ENCODE measurements around the gene ITGB8. TPM values are rescaled to one million over a fixed set of nuclear protein-coding genes. Genes with fewer than 3 reads are reported as not detected.

The ITGB8 gene
- total RNA-seq, 1 donor from 2014 or later: 19.0 TPM

DNA sequence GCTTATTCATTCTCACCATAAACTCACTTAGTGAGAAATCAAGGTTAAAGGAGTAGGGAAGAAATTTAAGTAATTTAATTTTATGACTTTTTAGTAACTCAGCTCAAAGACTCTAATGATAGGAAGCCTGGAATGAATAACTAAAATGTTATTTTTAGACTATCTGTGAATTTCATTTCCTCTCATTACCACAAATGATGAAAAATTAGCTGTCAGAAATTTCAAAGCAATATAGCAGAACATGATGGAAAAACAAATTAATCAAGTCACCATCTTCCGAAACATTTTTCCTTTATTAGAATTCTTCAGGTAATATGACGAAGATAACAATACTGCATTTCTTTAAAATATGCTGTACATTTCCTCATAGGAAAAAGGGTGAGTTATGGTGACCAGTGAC is 2.7 kb upstream of the ITGB8 start:
- Mint-ChIP-seq H3K27ac (ENCODE audit: unreplicated experiment) (no peak overlapping the region), H3K4me3 (ENCODE audit: unreplicated experiment) (no peak overlapping the region), H3K4me1 (ENCODE audit: low read depth, unreplicated experiment) (peaks cover 5% of the 10 kb centered on the region), H3K36me3 (ENCODE audit: unreplicated experiment) (no peaks in the 10 kb centered on the region), H3K27me3 (ENCODE audit: unreplicated experiment) (peaks cover 17% of the 10 kb centered on the region), H3K9me3 (ENCODE audit: unreplicated experiment) (peaks cover 23% of the 10 kb centered on the region)
- TF ChIP-seq, protein P1, sequence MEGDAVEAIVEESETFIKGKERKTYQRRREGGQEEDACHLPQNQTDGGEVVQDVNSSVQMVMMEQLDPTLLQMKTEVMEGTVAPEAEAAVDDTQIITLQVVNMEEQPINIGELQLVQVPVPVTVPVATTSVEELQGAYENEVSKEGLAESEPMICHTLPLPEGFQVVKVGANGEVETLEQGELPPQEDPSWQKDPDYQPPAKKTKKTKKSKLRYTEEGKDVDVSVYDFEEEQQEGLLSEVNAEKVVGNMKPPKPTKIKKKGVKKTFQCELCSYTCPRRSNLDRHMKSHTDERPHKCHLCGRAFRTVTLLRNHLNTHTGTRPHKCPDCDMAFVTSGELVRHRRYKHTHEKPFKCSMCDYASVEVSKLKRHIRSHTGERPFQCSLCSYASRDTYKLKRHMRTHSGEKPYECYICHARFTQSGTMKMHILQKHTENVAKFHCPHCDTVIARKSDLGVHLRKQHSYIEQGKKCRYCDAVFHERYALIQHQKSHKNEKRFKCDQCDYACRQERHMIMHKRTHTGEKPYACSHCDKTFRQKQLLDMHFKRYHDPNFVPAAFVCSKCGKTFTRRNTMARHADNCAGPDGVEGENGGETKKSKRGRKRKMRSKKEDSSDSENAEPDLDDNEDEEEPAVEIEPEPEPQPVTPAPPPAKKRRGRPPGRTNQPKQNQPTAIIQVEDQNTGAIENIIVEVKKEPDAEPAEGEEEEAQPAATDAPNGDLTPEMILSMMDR (IDR thresholded peaks at IDR 0.05; ENCODE audit: partially characterized antibody, unreplicated experiment): no peak
- no peak for DNase-seq

DNA sequence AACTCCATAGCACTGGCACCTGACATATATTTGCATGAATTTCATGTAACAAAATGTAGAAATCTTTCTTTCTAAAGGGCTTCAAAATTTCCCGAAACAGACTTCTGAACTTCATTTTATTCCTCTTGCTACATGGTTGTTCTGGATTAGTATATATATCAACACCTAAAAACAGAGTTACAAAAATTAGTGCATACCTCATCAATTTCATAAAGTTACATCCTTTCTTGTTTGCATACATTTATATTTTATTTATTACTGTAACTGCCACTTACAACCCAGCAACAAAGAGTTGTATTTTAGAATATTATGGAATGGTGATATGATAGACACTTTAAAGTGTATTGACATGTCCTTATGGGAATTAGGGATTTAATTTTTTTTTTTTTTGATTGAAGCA is 2.0 kb upstream of the ITGB8 start:
- H3K4me1 Mint-ChIP-seq (ENCODE audit: low read depth, unreplicated experiment): peaks cover 7% of the 10 kb centered on the region
- no peak overlapping the region for H3K4me3 Mint-ChIP-seq (ENCODE audit: unreplicated experiment)
- peaks cover 23% of the 10 kb centered on the region for H3K9me3 Mint-ChIP-seq (ENCODE audit: unreplicated experiment)
- TF ChIP-seq, protein P1 (IDR thresholded peaks at IDR 0.05; ENCODE audit: partially characterized antibody, unreplicated experiment): no peak
- H3K27me3 Mint-ChIP-seq (ENCODE audit: unreplicated experiment): peaks cover 17% of the 10 kb centered on the region
- H3K36me3 Mint-ChIP-seq (ENCODE audit: unreplicated experiment): no peaks in the 10 kb centered on the region
- no peak for DNase-seq
- no peak overlapping the region for H3K27ac Mint-ChIP-seq (ENCODE audit: unreplicated experiment)

DNA sequence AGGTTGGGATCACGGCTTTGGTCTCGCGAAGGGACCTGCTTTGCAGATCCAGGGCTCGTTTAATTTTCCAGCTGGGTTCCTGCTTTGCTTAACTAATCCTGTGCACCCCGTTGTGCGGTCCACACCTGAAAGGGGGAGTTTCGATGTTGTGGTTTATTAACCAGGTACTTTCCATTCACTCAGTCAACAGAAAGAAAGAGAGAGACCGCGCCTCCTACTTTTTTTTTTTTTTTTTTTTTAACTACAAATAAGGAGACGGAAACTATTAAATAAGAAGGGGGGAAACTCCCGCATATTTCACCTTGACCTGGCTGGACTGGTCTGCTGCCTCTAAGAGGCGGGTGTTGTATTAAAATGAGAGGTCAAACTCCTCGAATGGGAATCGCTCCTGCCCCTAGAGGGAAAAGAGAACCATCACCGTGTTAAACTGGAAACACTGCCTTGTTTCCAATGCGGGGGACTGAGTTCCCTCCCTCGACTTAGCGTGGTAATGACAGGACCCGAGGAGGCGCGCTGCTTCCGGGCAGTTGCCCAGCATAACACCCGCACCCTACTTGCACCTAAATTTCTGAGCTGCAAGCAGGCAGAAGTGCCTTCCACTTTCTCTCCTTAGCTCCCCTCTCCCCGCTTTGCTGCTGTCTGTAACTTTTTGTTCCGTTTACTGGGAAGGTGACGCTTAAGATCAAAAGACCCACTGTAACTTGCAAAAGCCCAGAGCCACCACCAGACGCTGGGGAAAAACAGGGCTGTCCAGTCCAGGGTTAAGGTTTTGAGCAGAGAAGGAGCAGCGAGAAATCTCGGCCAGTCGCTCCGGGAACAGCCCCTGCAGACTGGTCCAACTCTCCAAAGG is 1.1 kb upstream of the ITGB8 start:
- peaks cover 11% of the 10 kb centered on the region for H3K4me1 Mint-ChIP-seq (ENCODE audit: low read depth, unreplicated experiment)
- no peaks in the 10 kb centered on the region for H3K36me3 Mint-ChIP-seq (ENCODE audit: unreplicated experiment)
- TF ChIP-seq, protein P1 (IDR thresholded peaks at IDR 0.05; ENCODE audit: partially characterized antibody, unreplicated experiment): peak; percentile 12
- peak overlapping the region; percentile 100 for H3K27ac Mint-ChIP-seq (ENCODE audit: unreplicated experiment)
- DNase-seq: peak; percentile 62
- H3K27me3 Mint-ChIP-seq (ENCODE audit: unreplicated experiment): peaks cover 17% of the 10 kb centered on the region
- peaks cover 23% of the 10 kb centered on the region for H3K9me3 Mint-ChIP-seq (ENCODE audit: unreplicated experiment)
- H3K4me3 Mint-ChIP-seq (ENCODE audit: unreplicated experiment): peak overlapping the region; percentile 96

DNA sequence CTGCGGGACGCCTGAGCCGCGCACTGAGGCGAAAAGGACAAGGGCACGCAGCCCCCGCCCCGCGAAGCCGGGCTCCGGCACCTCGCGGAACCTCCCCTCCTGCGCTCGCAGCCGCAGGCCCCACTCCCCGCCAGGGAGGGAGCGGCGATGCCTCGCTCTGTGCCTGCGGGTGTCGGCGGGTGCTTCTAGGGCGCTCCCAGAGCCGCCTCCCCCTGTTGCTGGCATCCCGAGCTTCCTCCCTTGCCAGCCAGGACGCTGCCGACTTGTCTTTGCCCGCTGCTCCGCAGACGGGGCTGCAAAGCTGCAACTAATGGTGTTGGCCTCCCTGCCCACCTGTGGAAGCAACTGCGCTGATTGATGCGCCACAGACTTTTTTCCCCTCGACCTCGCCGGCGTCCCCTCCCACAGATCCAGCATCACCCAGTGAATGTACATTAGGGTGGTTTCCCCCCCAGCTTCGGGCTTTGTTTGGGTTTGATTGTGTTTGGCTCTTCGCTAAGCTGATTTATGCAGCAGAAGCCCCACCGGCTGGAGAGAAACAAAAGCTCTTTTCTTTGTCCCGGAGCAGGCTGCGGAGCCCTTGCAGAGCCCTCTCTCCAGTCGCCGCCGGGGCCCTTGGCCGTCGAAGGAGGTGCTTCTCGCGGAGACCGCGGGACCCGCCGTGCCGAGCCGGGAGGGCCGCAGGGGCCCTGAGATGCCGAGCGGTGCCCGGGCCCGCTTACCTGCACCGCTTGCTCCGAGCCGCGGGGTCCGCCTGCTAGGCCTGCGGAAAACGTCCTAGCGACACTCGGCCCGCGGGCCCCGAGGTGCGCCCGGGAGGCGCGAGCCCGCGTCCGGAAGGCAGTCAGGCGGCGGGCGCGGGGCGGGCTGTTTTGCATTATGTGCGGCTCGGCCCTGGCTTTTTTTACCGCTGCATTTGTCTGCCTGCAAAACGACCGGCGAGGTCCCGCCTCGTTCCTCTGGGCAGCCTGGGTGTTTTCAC is 519 bp downstream of the ITGB8 start:
- Mint-ChIP-seq H3K9me3 (ENCODE audit: unreplicated experiment) (peaks cover 23% of the 10 kb centered on the region), H3K27ac (ENCODE audit: unreplicated experiment) (peak overlapping the region; percentile 100), H3K36me3 (ENCODE audit: unreplicated experiment) (no peaks in the 10 kb centered on the region), H3K4me3 (ENCODE audit: unreplicated experiment) (peak overlapping the region; percentile 99), H3K27me3 (ENCODE audit: unreplicated experiment) (peaks cover 17% of the 10 kb centered on the region), H3K4me1 (ENCODE audit: low read depth, unreplicated experiment) (peaks cover 12% of the 10 kb centered on the region)
- TF ChIP-seq, protein P1 (IDR thresholded peaks at IDR 0.05; ENCODE audit: partially characterized antibody, unreplicated experiment): peak; percentile 13
- DNase-seq: peak; percentile 67

Measured in glutamatergic neuron (in vitro differentiated cells).